Ascending aorta (tissue), 2 donors: ENCODE data around the gene EHMT1. TPM values are rescaled to one million over a fixed set of nuclear protein-coding genes. Genes with fewer than 3 reads are reported as not detected.
"Not testable (repeated sequence)": the region's sequence is repeated elsewhere in the genome, so short reads cannot be mapped to it uniquely, and the experiment has no call there.

Source experiments
- DNase-seq, 2 donors: peaks; one replicate each; pipeline ENCODE4 v3.0.0-alpha.2; 2019; ENCODE audit warnings: low spot score in 2 of 2
- H3K27ac ChIP-seq, 2 donors: fragments of 200-600 bp; sonication (generic); one replicate each; pipeline ENCODE4 v1.5.1; 2016 to 2017; ENCODE audit warnings: mild to moderate bottlenecking in 1 of 2
- H3K27me3 ChIP-seq: fragments of 200-600 bp; sonication (generic); one replicate; pipeline ENCODE4 v1.5.1; 2017
- H3K36me3 ChIP-seq, 2 donors: fragments of 200-600 bp; sonication (generic); one replicate each; pipeline ENCODE4 v1.5.1; 2016
- H3K4me1 ChIP-seq, 2 donors: fragments of 200-600 bp; sonication (generic); one replicate each; pipeline ENCODE4 v1.5.1; 2016 to 2017; ENCODE audit warnings: mild to moderate bottlenecking in 1 of 2
- H3K4me3 ChIP-seq, 2 donors: fragments of 200-600 bp; sonication (generic); one replicate each; pipeline ENCODE4 v1.5.1; 2016 to 2017; ENCODE audit warnings: mild to moderate bottlenecking in 1 of 2
- H3K9me3 ChIP-seq, 2 donors: fragments of 200-600 bp; sonication (generic); one replicate each; pipeline ENCODE4 v1.5.1; 2016
- CTCF ChIP-seq, 3 experiments: fragments of 200-600 bp in 2 of 3; fragments of 450-650 bp in 1 of 3; sonication (generic) in 2 of 3; IDR thresholded peaks; one replicate each; pipeline ENCODE4 v1.5.1; 2016 to 2019; ENCODE audit warnings: antibody characterized with exemption in 3 of 3, mild to moderate bottlenecking in 1 of 3, moderate library complexity in 1 of 3
- intact Hi-C: fragments of 100-400 bp; cut with DNase I; formaldehyde crosslinking; loops from one replicate; pipeline ENCODE4 v1.15.1; 2023
- total RNA-seq: library from RNA; depleted of rRNA; stranded (reverse); fragments of >200 nt; gene quantifications from one replicate; pipeline ENCODE4 v1.1.0, GENCODE V29; 2016

The EHMT1 gene
- total RNA-seq, 1 donor from 2014 or later: 49.9 TPM

- H3K27me3 ChIP-seq: peaks cover 8% of the 10 kb centered on the region
- H3K27ac ChIP-seq: no peak overlapping the region
- no peaks in the 10 kb centered on the region for H3K4me1 ChIP-seq
- DNase-seq: no peak
- H3K36me3 ChIP-seq: no peaks in the 10 kb centered on the region
- H3K4me3 ChIP-seq: no peak overlapping the region
- intact Hi-C loops: no loop called here
- no peaks in the 10 kb centered on the region for H3K9me3 ChIP-seq
- TF ChIP-seq CTCF (IDR thresholded peaks at IDR 0.05): no peak
Observed at GRCh38 chr9:137873858-137874362, 255.1 kb downstream of the EHMT1 start.

- H3K27ac ChIP-seq: no peak overlapping the region
- intact Hi-C loops: no loop called here
- H3K9me3 ChIP-seq: no peaks in the 10 kb centered on the region
- peaks cover 13% of the 10 kb centered on the region for H3K27me3 ChIP-seq
- H3K4me1 ChIP-seq: no peaks in the 10 kb centered on the region
- no peaks in the 10 kb centered on the region for H3K36me3 ChIP-seq
- no peak for TF ChIP-seq CTCF (IDR thresholded peaks at IDR 0.05)
- H3K4me3 ChIP-seq: no peak overlapping the region
- no peak for DNase-seq
Observed at GRCh38 chr9:137875354-137875753, 256.5 kb downstream of the EHMT1 start.

- Histone ChIP-seq H3K36me3 (no peaks in the 10 kb centered on the region), H3K27ac (no peak overlapping the region), H3K4me1 (no peaks in the 10 kb centered on the region), H3K27me3 (peaks cover 13% of the 10 kb centered on the region), H3K4me3 (no peak overlapping the region), H3K9me3 (no peaks in the 10 kb centered on the region)
- no peak for DNase-seq
- no peak for TF ChIP-seq CTCF (IDR thresholded peaks at IDR 0.05)
- intact Hi-C loops: no loop called here
Observed at GRCh38 chr9:137875846-137876245, 257.0 kb downstream of the EHMT1 start.

GRCh38 chr9:137876269-137876668 is 257.5 kb downstream of the EHMT1 start:
- no peaks in the 10 kb centered on the region for H3K4me1 ChIP-seq
- no peaks in the 10 kb centered on the region for H3K9me3 ChIP-seq
- DNase-seq: no peak
- H3K36me3 ChIP-seq: no peaks in the 10 kb centered on the region
- peaks cover 13% of the 10 kb centered on the region for H3K27me3 ChIP-seq
- intact Hi-C loops: no loop called here
- no peak for TF ChIP-seq CTCF (IDR thresholded peaks at IDR 0.05)
- H3K4me3 ChIP-seq: no peak overlapping the region
- H3K27ac ChIP-seq: no peak overlapping the region

- no peak for DNase-seq
- Histone ChIP-seq H3K4me1 (no peaks in the 10 kb centered on the region), H3K9me3 (no peaks in the 10 kb centered on the region), H3K27me3 (peaks cover 13% of the 10 kb centered on the region), H3K4me3 (no peak overlapping the region), H3K36me3 (no peaks in the 10 kb centered on the region), H3K27ac (no peak overlapping the region)
- no peak for TF ChIP-seq CTCF (IDR thresholded peaks at IDR 0.05)
- intact Hi-C loops: no loop called here
Observed at GRCh38 chr9:137876781-137877386, 258.1 kb downstream of the EHMT1 start.

- intact Hi-C loops, DNase-seq, H3K36me3 ChIP-seq, H3K27ac ChIP-seq, H3K9me3 ChIP-seq, H3K4me1 ChIP-seq: not testable (repeated sequence)
- H3K4me3 ChIP-seq: peak within 1 kb of the TSS; percentile 19 to 39
- H3K27me3 ChIP-seq: peaks cover 13% of the 10 kb centered on the region
Observed at GRCh38 chr9:137877506-137878122, 258.8 kb downstream of the EHMT1 start, which contains the start of gene CACNA1B. TSS of gene CACNA1B (plus strand) at chr9:137877782. CDS start at chr9:137877934, 152 bp downstream.
